C4-2B (cell line): ENCODE measurements around the gene LMO7.
"Not testable (repeated sequence)": the region's sequence is repeated elsewhere in the genome, so short reads cannot be mapped to it uniquely, and the experiment has no call there.

ENCODE experiments used
- H3K27ac ChIP-seq: fragments of 450-650 bp; 2 replicates; pipeline ENCODE4 v1.5.1; 2017
- ZFX ChIP-seq: fragments of 450-650 bp; IDR thresholded peaks from 2 replicates; pipeline ENCODE4 v1.6.1; 2017
- TF ChIP-seq, protein P1 (sequence below): fragments of 450-650 bp; conservative IDR thresholded peaks from 2 replicates; pipeline ENCODE4 v1.5.1; 2017; ENCODE audit warnings: mild to moderate bottlenecking

The LMO7 gene

DNA sequence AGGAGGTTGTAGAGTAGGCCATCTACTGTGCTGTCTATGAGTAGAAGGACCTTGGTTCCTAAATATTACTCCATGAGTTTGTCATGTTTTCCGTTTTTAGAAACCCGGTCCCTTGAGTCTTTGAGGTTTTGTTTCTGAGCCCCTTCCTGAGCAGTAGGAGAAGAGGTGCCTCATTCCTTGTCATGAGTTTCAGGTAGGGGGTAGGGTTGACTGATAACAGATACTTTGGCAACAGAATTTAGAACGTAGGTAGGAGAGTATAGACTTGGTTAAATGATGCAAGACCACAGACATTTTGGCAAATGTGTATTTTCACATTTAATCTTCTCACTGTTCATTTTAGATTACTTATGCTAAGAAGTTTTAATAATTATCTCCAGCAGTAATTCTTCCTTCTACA is 24.6 kb downstream of the LMO7 start:
- H3K27ac ChIP-seq = no peak overlapping the region
- no peak for TF ChIP-seq ZFX
- TF ChIP-seq, protein P1, sequence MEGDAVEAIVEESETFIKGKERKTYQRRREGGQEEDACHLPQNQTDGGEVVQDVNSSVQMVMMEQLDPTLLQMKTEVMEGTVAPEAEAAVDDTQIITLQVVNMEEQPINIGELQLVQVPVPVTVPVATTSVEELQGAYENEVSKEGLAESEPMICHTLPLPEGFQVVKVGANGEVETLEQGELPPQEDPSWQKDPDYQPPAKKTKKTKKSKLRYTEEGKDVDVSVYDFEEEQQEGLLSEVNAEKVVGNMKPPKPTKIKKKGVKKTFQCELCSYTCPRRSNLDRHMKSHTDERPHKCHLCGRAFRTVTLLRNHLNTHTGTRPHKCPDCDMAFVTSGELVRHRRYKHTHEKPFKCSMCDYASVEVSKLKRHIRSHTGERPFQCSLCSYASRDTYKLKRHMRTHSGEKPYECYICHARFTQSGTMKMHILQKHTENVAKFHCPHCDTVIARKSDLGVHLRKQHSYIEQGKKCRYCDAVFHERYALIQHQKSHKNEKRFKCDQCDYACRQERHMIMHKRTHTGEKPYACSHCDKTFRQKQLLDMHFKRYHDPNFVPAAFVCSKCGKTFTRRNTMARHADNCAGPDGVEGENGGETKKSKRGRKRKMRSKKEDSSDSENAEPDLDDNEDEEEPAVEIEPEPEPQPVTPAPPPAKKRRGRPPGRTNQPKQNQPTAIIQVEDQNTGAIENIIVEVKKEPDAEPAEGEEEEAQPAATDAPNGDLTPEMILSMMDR = no peak

DNA sequence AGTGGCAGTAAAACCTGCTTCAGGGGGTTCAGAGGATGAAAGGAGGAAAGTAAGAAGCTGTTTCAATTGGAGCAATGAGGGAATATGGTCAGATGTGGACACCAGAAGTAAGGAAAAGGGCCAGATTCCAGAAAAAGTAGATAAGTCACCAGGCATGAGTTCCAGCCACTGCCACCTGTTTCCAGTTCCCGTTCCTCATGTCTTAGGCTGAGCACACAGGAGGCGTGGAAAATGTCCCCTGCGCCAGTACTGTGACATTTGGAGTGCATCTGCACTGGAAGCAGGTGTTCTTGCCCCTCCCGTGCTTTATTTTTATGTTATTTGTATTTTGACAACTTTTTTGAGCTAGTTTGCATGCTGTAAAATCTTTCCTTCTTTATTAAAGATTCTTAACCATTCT is 25.3 kb downstream of the LMO7 start:
- no peak overlapping the region for H3K27ac ChIP-seq
- TF ChIP-seq ZFX = no peak
- TF ChIP-seq, protein P1 = no peak

DNA sequence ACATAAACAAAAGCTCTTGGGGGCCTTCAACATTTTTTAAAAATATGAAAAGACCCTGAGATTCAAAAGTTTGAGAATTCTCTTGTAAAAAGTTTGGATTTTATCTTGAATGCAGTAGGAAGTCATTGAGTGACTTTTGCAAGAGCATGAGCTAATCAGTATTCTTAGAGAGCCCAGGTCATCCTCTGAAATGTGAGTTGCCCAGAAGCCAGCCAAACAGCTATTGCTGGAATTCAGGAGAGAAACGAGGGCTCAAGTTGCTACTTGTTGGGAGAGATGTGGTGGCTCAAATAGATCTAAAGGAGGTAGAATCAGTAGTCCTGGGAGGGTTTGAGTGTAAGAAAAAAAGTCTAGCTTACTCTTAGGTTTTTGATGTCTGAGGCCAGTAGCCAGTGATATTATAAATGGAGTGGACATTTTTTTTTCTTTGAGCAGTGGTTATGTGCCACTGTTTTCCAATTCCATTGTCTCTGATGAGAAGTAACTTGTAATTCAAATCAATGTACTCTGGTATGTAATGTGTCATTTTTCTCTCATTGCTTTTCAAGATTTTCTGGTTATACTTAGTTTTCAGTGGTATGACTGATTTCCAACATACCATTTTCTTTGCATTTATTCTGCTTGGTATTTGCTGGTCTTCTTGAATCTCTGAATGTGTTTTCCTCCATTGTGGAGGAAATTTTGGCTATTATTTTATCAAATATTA is 30.7 kb downstream of the LMO7 start:
- TF ChIP-seq, protein P1 = no peak
- TF ChIP-seq ZFX = no peak
- H3K27ac ChIP-seq = no peak overlapping the region

DNA sequence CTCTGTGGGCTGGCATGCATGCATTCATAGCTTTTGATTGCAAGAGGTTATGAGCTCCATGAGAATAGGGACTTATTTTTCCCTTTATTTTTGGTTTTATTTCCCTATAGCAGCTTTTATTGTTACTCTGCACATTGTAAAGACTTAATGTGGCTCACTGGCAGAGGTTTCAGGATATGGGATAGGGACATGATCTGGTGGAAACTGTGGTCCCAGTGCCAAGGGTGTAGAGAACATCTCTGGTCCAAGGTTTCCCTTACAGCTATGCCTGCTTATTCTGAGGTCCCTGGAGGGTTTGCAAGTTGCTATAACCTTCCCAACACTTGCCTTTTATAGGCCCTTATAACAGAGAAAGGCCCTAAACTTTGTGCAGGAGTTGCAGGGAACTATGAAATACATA is 33.6 kb downstream of the LMO7 start:
- H3K27ac ChIP-seq = no peak overlapping the region
- TF ChIP-seq ZFX = no peak
- TF ChIP-seq, protein P1 = no peak

DNA sequence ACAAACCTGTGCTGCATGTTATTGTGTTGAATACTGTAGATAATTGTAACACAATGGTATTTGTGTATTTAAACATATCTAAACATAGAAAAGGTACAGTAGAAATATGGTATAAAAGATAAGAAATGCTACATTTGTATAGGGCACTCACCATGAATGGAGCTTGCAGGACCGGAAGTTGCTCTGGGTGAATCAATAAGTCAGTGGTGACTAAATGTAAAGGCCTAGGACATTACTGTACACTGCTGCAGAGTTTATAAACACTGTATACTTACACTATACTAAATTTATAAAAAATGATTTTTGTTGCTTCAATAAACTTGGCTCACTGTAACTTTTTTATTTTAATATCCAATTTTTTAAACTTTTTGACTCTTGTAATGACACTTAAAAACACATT is 34.4 kb downstream of the LMO7 start:
- H3K27ac ChIP-seq = no peak overlapping the region
- no peak for TF ChIP-seq ZFX
- TF ChIP-seq, protein P1 = no peak

DNA sequence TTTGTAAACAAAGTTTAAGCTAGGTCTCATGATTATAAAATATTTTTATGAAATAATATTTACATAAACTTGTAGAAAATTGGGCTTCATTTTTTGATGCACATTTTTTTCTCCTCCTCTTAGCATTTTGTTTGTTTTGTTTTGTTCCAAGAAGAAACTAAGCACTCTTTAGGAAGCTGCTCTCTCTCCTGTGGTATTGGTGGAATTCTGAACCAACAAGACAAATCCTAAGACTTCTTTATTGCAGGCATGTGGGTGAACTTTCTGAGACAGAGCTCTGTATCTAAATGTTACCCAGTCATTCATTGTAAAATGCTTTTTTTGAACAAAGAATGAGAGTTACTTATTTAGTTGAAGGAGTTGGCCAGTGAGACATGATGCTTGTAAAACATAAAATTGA is 39.3 kb downstream of the LMO7 start:
- H3K27ac ChIP-seq = no peak overlapping the region

DNA sequence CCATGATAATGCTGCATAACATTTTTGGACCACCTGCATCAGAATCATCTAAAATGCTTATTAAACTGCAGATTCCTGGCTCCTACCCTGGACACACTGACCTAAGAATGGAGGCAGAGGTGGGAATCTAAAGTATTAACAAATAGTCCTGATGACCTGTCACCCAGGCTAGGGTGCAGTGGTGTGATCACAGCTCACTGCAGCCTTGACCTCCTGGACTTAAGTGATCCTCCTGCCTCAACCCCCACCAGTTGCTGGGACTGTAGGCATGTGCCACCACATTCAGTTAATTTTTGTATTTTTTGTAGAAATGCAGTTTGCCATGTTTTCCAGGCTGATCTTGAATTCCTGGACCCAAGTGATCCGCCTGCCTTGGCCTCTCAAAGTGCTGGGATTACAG is 43.3 kb downstream of the LMO7 start:
- TF ChIP-seq ZFX = no peak
- TF ChIP-seq, protein P1 = no peak
- no peak overlapping the region for H3K27ac ChIP-seq

More for the DNA sequence above, 39.3 kb downstream of the LMO7 start:
- TF ChIP-seq, protein P1 = no peak
- TF ChIP-seq ZFX = no peak

DNA sequence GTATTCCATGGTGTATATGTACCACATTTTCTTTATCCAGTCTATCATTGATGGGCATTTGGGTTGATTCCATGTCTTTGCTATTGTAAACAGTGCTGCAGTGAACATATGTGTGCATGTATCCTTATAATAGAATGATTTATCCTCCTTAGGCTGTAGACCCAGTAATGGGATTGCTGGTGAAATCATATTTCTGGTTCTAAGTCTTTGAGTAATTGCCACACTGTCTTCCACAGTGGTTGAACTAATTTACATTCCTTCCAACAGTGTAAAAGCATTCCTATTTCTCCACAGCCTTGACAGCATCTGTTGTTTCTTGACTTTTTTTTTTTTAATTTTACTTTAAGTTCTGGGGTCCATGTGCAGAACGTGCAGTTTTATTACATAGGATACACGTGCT is 44.1 kb downstream of the LMO7 start:
- not testable (repeated sequence) for H3K27ac ChIP-seq
